HCT116 (cell line): Measurements from ENCODE around the gene PNMT. TPM values are rescaled to one million over a fixed set of nuclear protein-coding genes. Genes with fewer than 3 reads are reported as not detected.

Experiments used
- ATAC-seq: fragments of 200-7000 bp; cut with Tn5 transposase; 2 replicates; pipeline ENCODE4 v1.9.1; 2020; ENCODE audit warnings: mild to moderate bottlenecking, moderate library complexity
- BruUV-seq: library from RNA; stranded (reverse); fragments of 400-500 nt; replicated peaks from 2 replicates; lab custom pipeline; 2021; lab: Mats Ljungman, UMichigan
- CTCF ChIA-PET: fragments of 300-600 bp; sonication (Branson Sonifier 250); formaldehyde crosslinking; loops from one replicate; lab custom pipeline; 2021; ENCODE audit warnings: antibody characterized with exemption; lab: Charles Lee
- POLR2A ChIA-PET: fragments of 300-600, 350-600 bp; sonication (Branson Sonifier 250); formaldehyde crosslinking; loops from one replicate; lab custom pipeline; 2021; ENCODE audit warnings: antibody characterized with exemption; lab: Charles Lee
- RAD21 ChIA-PET, 2 experiments: fragments of 300-600 bp; sonication (Branson Sonifier 250); formaldehyde crosslinking; loops; one replicate each; lab custom pipeline; 2023; ENCODE audit warnings: low total read pairs in 2 of 2; ENCODE audit not compliant: uncharacterized antibody in 2 of 2, unreplicated experiment in 2 of 2, low non-redundant PET in 1 of 2; lab: Charles Lee
- DNase-seq: peaks from one replicate; pipeline ENCODE4 v3.0.0-alpha.2; 2010; ENCODE audit warnings: low read depth, low spot score
- H2AFZ ChIP-seq: fragments of 200-600 bp; shearing (Covaris generic), sonication (generic); 2 replicates; pipeline ENCODE4 v1.6.1; 2017; ENCODE audit warnings: low read depth, mixed run types, mixed read lengths, antibody characterized with exemption, low read length; ENCODE audit not compliant: poor library complexity, severe bottlenecking
- H3K27ac ChIP-seq: 2 replicates; pipeline ENCODE4 v1.5.1; 2012; ENCODE audit warnings: low read depth, low read length
- H3K27me3 ChIP-seq: fragments of 200-600 bp; sonication (generic); 2 replicates; pipeline ENCODE4 v1.6.1; 2016; ENCODE audit warnings: mixed run types, low read length, mixed read lengths; ENCODE audit not compliant: insufficient read depth
- H3K36me3 ChIP-seq, 2 experiments: fragments of 200-500 bp in 1 of 2; fragments of 200-600 bp in 1 of 2; sonication (Bioruptor generic) in 1 of 2; sonication (generic) in 1 of 2; 2 replicates each; pipeline versions ENCODE4 v1.5.1 to v1.6.1; 2014 to 2016; ENCODE audit warnings: low read length in 2 of 2, inconsistent platforms in 1 of 2, mixed read lengths in 1 of 2, mixed run types in 1 of 2; ENCODE audit not compliant: insufficient read depth in 2 of 2, control insufficient read depth in 1 of 2
- H3K4me1 ChIP-seq, 2 experiments: fragments of 200-600 bp in 1 of 2; sonication (generic) in 1 of 2; 2 replicates each; pipeline versions ENCODE4 v1.5.1 to v1.6.1; 2012 to 2017; ENCODE audit warnings: low read length in 2 of 2, inconsistent platforms in 1 of 2, mild to moderate bottlenecking in 1 of 2, mixed read lengths in 1 of 2, mixed run types in 1 of 2, moderate library complexity in 1 of 2; ENCODE audit not compliant: insufficient read depth in 2 of 2, control insufficient read depth in 1 of 2
- H3K4me2 ChIP-seq: fragments of 200-600 bp; sonication (generic); 2 replicates; pipeline ENCODE4 v1.6.1; 2017; ENCODE audit warnings: mixed run types, low read length, mixed read lengths
- H3K4me3 ChIP-seq, 2 experiments: fragments of 200-600 bp in 1 of 2; sonication (generic) in 1 of 2; replicated peaks in 1 of 2; 2 replicates each; pipeline ENCODE4 v1.5.1; 2011 to 2016; ENCODE audit warnings: low read length in 2 of 2, control low read depth in 1 of 2, low read depth in 1 of 2, mild to moderate bottlenecking in 1 of 2, mixed read lengths in 1 of 2, mixed run types in 1 of 2
- H3K79me2 ChIP-seq: fragments of 200-600 bp; sonication (generic); 2 replicates; pipeline ENCODE4 v1.6.1; 2017; ENCODE audit warnings: mild to moderate bottlenecking, mixed run types, low read length, moderate library complexity, mixed read lengths; ENCODE audit not compliant: insufficient read depth
- H3K9ac ChIP-seq: fragments of 200-600 bp; sonication (generic); 2 replicates; pipeline ENCODE4 v1.6.1; 2016; ENCODE audit warnings: low read length, mixed read lengths
- H3K9me2 ChIP-seq: fragments of 200-600 bp; sonication (generic), shearing (Covaris generic); 2 replicates; pipeline ENCODE4 v1.6.1; 2017; ENCODE audit warnings: mixed run types, mild to moderate bottlenecking, moderate library complexity; ENCODE audit not compliant: insufficient read depth
- H3K9me3 ChIP-seq, 2 experiments: fragments of 200-500 bp in 1 of 2; fragments of 200-600 bp in 1 of 2; sonication (Bioruptor generic) in 1 of 2; sonication (generic) in 1 of 2; 2 replicates each; pipeline ENCODE4 v1.6.1; 2014 to 2017; ENCODE audit warnings: low read length in 2 of 2, mixed read lengths in 2 of 2, inconsistent platforms in 1 of 2, low read depth in 1 of 2, mild to moderate bottlenecking in 1 of 2, mixed run types in 1 of 2, moderate library complexity in 1 of 2; ENCODE audit not compliant: control insufficient read depth in 1 of 2, insufficient read depth in 1 of 2
- H4K20me1 ChIP-seq: fragments of 200-600 bp; sonication (generic), shearing (Covaris generic); 2 replicates; pipeline ENCODE4 v1.6.1; 2017; ENCODE audit warnings: mixed run types, mild to moderate bottlenecking, moderate library complexity; ENCODE audit not compliant: insufficient read depth
- CEBPB ChIP-seq: IDR thresholded peaks from 2 replicates; pipeline ENCODE4 v1.6.1; 2012; ENCODE audit warnings: low read depth
- ELF1 ChIP-seq: IDR thresholded peaks from 2 replicates; pipeline ENCODE4 v1.6.1; 2012; ENCODE audit warnings: low read depth, borderline replicate concordance
- EZH2 ChIP-seq: fragments of 200-600 bp; sonication (generic); IDR thresholded peaks from 2 replicates; pipeline ENCODE4 v1.6.1; 2017; ENCODE audit warnings: antibody characterized with exemption, mixed run types
- EZH2phosphoT487 ChIP-seq: fragments of 200-600 bp; IDR thresholded peaks from 2 replicates; pipeline ENCODE4 v1.6.1; 2018; ENCODE audit warnings: antibody characterized with exemption, borderline replicate concordance
- FOSL1 ChIP-seq: IDR thresholded peaks from 2 replicates; pipeline ENCODE4 v1.6.1; 2012; ENCODE audit warnings: low read depth
- ZFX ChIP-seq: fragments of 450-650 bp; IDR thresholded peaks from 2 replicates; pipeline ENCODE4 v1.6.1; 2017
- intact Hi-C: fragments of 100-400 bp; cut with micrococcal nuclease; formaldehyde crosslinking; loops from 2 replicates; pipeline ENCODE4 v1.10.0; 2022
- total RNA-seq: library from RNA; stranded (reverse); gene quantifications from one replicate; pipeline ENCODE4 v1.2.1, GENCODE V29; 2021; ENCODE audit not compliant: unreplicated experiment
- TF ChIP-seq, protein P1 (sequence below): IDR thresholded peaks from 2 replicates; pipeline ENCODE4 v1.6.1; 2011; ENCODE audit warnings: mild to moderate bottlenecking, low read length, moderate library complexity; ENCODE audit not compliant: insufficient replicate concordance; ENCODE audit errors: extremely low read depth
- TF ChIP-seq, protein P2 (sequence below), 3 experiments: fragments of 200-600 bp in 1 of 3; sonication (generic) in 1 of 3; IDR thresholded peaks in 2 of 3; conservative IDR thresholded peaks in 1 of 3; 2 replicates each; pipeline ENCODE4 v1.5.1; 2012 to 2017; ENCODE audit warnings: low read depth in 2 of 3, low read length in 2 of 3, antibody characterized with exemption in 1 of 3, borderline replicate concordance in 1 of 3, control low read depth in 1 of 3, mild to moderate bottlenecking in 1 of 3, mixed read lengths in 1 of 3, mixed run types in 1 of 3, moderate library complexity in 1 of 3; ENCODE audit not compliant: insufficient read depth in 1 of 3

The PNMT gene
- total RNA-seq, 1 experiment from 2014 or later, result not detected

DNA sequence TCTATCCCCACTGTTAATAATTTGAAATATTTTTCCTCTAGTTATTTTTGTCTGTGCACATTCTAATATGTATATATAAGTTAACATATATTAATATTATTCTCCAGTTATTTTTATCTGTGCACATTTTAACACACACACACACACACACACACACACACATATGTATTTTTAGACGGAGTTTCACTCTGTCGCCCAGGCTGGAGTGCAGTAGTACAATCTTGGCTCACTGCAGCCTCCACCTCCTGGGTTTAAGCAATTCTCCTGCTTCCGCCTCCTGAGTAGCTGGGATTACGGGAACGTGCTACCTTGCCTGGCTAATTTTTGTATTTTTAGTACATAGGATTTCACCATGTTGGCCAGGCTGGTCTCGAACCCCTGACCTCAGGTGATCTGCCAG is 49.4 kb downstream of the PNMT start:
- RAD21 ChIA-PET, result no interaction called here
- no peak overlapping the region for H3K4me2 ChIP-seq
- DNase-seq (no peak), ATAC-seq (no peak)
- no peaks in the 10 kb centered on the region for H3K27me3 ChIP-seq
- H3K4me3 ChIP-seq, result no peak overlapping the region
- H3K9me3 ChIP-seq, result no peaks in the 10 kb centered on the region
- H3K9me2 ChIP-seq, result no peaks in the 10 kb centered on the region
- H2AFZ ChIP-seq, result no peak overlapping the region
- no peaks in the 10 kb centered on the region for H3K79me2 ChIP-seq
- peaks cover 0 to 13% of the 10 kb centered on the region in 2 experiments; a peak in 3 of 4 replicates for H3K36me3 ChIP-seq
- POLR2A ChIA-PET, result no interaction called here
- no TSS peak for BruUV-seq
- intact Hi-C loops, result no loop called here
- no peak overlapping the region for H3K9ac ChIP-seq
- H3K4me1 ChIP-seq, result no peaks in the 10 kb centered on the region
- no peaks in the 10 kb centered on the region for H4K20me1 ChIP-seq
- no peak overlapping the region for H3K27ac ChIP-seq
- TF ChIP-seq ELF1 (no peak), EZH2phosphoT487 (no peak), FOSL1 (no peak), CEBPB (no peak), EZH2 (no peak), ZFX (no peak)
- TF ChIP-seq, protein P1, sequence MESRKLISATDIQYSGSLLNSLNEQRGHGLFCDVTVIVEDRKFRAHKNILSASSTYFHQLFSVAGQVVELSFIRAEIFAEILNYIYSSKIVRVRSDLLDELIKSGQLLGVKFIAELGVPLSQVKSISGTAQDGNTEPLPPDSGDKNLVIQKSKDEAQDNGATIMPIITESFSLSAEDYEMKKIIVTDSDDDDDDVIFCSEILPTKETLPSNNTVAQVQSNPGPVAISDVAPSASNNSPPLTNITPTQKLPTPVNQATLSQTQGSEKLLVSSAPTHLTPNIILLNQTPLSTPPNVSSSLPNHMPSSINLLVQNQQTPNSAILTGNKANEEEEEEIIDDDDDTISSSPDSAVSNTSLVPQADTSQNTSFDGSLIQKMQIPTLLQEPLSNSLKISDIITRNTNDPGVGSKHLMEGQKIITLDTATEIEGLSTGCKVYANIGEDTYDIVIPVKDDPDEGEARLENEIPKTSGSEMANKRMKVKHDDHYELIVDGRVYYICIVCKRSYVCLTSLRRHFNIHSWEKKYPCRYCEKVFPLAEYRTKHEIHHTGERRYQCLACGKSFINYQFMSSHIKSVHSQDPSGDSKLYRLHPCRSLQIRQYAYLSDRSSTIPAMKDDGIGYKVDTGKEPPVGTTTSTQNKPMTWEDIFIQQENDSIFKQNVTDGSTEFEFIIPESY, result no peak
- TF ChIP-seq, protein P2, sequence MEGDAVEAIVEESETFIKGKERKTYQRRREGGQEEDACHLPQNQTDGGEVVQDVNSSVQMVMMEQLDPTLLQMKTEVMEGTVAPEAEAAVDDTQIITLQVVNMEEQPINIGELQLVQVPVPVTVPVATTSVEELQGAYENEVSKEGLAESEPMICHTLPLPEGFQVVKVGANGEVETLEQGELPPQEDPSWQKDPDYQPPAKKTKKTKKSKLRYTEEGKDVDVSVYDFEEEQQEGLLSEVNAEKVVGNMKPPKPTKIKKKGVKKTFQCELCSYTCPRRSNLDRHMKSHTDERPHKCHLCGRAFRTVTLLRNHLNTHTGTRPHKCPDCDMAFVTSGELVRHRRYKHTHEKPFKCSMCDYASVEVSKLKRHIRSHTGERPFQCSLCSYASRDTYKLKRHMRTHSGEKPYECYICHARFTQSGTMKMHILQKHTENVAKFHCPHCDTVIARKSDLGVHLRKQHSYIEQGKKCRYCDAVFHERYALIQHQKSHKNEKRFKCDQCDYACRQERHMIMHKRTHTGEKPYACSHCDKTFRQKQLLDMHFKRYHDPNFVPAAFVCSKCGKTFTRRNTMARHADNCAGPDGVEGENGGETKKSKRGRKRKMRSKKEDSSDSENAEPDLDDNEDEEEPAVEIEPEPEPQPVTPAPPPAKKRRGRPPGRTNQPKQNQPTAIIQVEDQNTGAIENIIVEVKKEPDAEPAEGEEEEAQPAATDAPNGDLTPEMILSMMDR (IDR thresholded peaks at IDR 0.05 in 2 of 3, conservative IDR thresholded peaks at IDR 0.05 in 1 of 3; ENCODE audit: borderline replicate concordance in 1 of 3, insufficient read depth in 1 of 3, low read depth in 2 of 3, low read length in 2 of 3), result no peak
- TF ChIP-seq, all 23 proteins: peak for 0
- CTCF ChIA-PET, result interaction anchor here (2.2 kb wide), 1 partner anchor 12 kb away, joined by 27 read pairs; the partner anchor contains the start of gene MIEN1
